ENCODE results near the gene PPM1M.
"Not testable (repeated sequence)": the region's sequence is repeated elsewhere in the genome, so short reads cannot be mapped to it uniquely, and the experiment has no call there.

PPM1M gene

GRCh38 chr3:52279596-52279995 is 34.0 kb downstream of the PPM1M start:
- no peak for DNase-seq

- no peak for DNase-seq
These were observed 34.5 kb downstream of the PPM1M start for GRCh38 chr3:52280050-52280461.

GRCh38 chr3:52281981-52282801 is 36.6 kb downstream of the PPM1M start:
- peak; percentile 63 for DNase-seq

GRCh38 chr3:52283306-52283705 is 37.7 kb downstream of the PPM1M start:
- no peak for DNase-seq

GRCh38 chr3:52284051-52284450 is 38.5 kb downstream of the PPM1M start:
- not testable (repeated sequence) for DNase-seq

GRCh38 chr3:52286777-52287110 is 41.2 kb downstream of the PPM1M start:
- DNase-seq, result no peak

GRCh38 chr3:52288674-52289073 is 43.1 kb downstream of the PPM1M start:
- no peak for DNase-seq

- no peak for DNase-seq
These were observed 43.8 kb downstream of the PPM1M start for GRCh38 chr3:52289338-52289746.

- no peak for DNase-seq
These were observed 44.4 kb downstream of the PPM1M start for GRCh38 chr3:52289747-52290595.

GRCh38 chr3:52290596-52291507 is 45.3 kb downstream of the PPM1M start:
- DNase-seq, result no peak

GRCh38 chr3:52291508-52292181 is 46.1 kb downstream of the PPM1M start:
- no peak for DNase-seq

- no peak for DNase-seq
These were observed 46.9 kb downstream of the PPM1M start for GRCh38 chr3:52292247-52293065.

GRCh38 chr3:52293491-52294319 is 48.1 kb downstream of the PPM1M start:
- DNase-seq, result no peak

GRCh38 chr3:52294320-52295150 is 49.0 kb downstream of the PPM1M start:
- no peak for DNase-seq

- DNase-seq, result no peak
These were observed 50.2 kb downstream of the PPM1M start for GRCh38 chr3:52295671-52296208.

GRCh38 chr3:52297242-52298148 is 51.9 kb downstream of the PPM1M start:
- DNase-seq, result no peak

- no peak for DNase-seq
These were observed 52.9 kb downstream of the PPM1M start for GRCh38 chr3:52298149-52299098.

Data from activated CD4-positive, alpha-beta T cell treated with anti-CD3 and anti-CD28 coated beads, Interleukin-2, amount 50 U/mL, for 16 hours (primary cell).